Measurements from ENCODE around the gene IFIT2. TPM values are rescaled to one million over a fixed set of nuclear protein-coding genes. Genes with fewer than 3 reads are reported as not detected.

The IFIT2 gene
- total and polyA plus RNA-seq, 3 experiments from 2014 or later = 1.3 to 7.1 (median 1.5) TPM

GRCh38 chr10:89258881-89259280 is 43.0 kb upstream of the IFIT2 start:
- Mint-ChIP-seq H3K27ac (no peak overlapping the region), H3K4me3 (no peak overlapping the region), H3K4me1 (peaks cover 0 to 3% (median 3%) of the 10 kb centered on the region in 3 donors), H3K27me3 (peaks cover 0 to 18% of the 10 kb centered on the region in 2 donors), H3K9me3 (peaks cover 0 to 5% (median 0%) of the 10 kb centered on the region in 5 donors), H3K36me3 (peaks cover 0 to 5% (median 0%) of the 10 kb centered on the region in 3 donors)
- DNase-seq = no peak
- Histone ChIP-seq H3K9me3 (ENCODE audit: low read length) (no peaks in the 10 kb centered on the region), H3K36me3 (ENCODE audit: insufficient read depth, low read length) (no peaks in the 10 kb centered on the region), H3K27ac (ENCODE audit: low read depth, low read length) (no peak overlapping the region), H3K4me3 (ENCODE audit: low read length) (no peak overlapping the region), H3K4me1 (ENCODE audit: insufficient read depth, low read length) (no peaks in the 10 kb centered on the region), H3K27me3 (ENCODE audit: insufficient read depth, low read length, poor library complexity, severe bottlenecking) (no peaks in the 10 kb centered on the region)
- CTCF ChIA-PET = no interaction called here
- POLR2A ChIA-PET = no interaction called here

DNA sequence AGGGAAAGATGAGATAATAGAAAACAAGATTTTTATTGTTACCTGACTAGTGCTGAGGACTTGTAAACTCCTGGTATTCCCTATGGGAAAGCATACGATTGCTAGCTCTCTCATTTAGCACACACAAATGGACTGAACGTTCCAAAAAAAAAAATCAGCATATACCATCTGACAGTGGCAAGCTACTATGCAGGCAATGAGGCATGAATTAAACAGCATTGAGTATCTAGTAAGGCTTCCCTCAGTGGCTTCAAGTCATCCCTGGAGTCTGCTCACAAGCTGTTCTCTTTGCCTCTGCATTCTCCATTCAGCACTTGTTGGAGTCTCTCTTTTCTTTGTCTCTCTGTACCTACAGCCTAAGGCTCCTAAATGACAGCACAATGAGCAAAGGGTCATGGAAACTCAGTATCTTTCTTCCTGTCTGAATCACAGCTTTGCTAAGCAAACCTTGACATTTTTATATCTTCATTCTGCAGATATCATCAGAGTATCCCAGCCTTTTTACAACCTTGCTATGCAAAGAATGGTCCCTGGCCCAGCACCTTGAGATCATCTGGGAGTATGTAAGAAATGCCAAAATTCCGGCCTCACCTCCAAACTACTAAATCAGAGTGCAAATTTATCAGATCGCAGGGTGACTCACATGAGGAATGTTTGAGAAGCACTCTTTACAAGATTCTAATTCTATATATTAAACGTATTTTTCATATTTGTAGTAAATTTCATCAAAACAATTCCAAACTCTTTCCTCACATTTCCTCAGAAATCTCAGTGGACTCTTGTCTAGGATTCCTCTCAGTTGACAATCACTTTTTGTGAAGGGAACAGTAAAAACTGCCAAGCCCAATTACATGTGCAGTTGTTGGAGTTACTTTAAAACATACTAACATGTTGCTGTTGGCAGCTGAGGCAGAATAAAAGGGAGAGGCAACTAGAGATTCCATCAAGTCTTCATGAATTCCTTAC is 39.5 kb upstream of the IFIT2 start:
- Mint-ChIP-seq H3K4me1 (peaks cover 0 to 3% (median 3%) of the 10 kb centered on the region in 3 donors), H3K4me3 (no peak overlapping the region), H3K27me3 (peaks cover 2 to 19% of the 10 kb centered on the region in 2 donors), H3K9me3 (no peaks in the 10 kb centered on the region), H3K36me3 (no peaks in the 10 kb centered on the region), H3K27ac (no peak overlapping the region)
- H3K36me3 ChIP-seq (ENCODE audit: insufficient read depth, low read length) = no peaks in the 10 kb centered on the region
- no peaks in the 10 kb centered on the region for H3K4me1 ChIP-seq (ENCODE audit: insufficient read depth, low read length)
- no peak overlapping the region for H3K27ac ChIP-seq (ENCODE audit: low read depth, low read length)
- CTCF ChIA-PET = interaction anchor here (1.4 kb wide), 1 partner anchor 301 kb away, joined by 3 read pairs; no protein-coding TSS in a partner anchor
- DNase-seq = no peak
- POLR2A ChIA-PET = no interaction called here
- H3K27me3 ChIP-seq (ENCODE audit: insufficient read depth, low read length, poor library complexity, severe bottlenecking) = no peaks in the 10 kb centered on the region
- H3K9me3 ChIP-seq (ENCODE audit: low read length) = no peaks in the 10 kb centered on the region
- no peak overlapping the region for H3K4me3 ChIP-seq (ENCODE audit: low read length)

DNA sequence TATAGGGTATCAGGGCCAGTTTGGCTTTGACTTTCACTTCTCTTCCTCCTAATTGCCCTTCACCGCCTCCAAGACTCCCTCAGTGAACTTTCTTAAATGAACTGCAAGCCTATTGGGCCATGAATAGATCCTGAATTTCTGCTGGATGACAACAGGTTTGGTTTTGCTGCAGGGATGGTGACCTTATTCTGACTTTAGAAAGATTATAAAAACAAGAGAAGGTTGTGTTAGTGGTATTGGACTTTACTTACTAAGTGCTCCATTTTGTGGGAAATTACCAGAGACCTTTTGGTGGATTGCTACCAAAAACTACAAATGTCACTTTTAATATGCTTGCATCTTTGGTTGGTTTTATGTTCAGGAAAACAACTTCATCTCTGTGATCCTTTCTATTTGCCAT is 38.8 kb upstream of the IFIT2 start:
- DNase-seq = no peak
- H3K36me3 ChIP-seq (ENCODE audit: insufficient read depth, low read length) = no peaks in the 10 kb centered on the region
- peaks cover 2 to 17% of the 10 kb centered on the region in 2 donors for H3K27me3 Mint-ChIP-seq
- H3K4me1 Mint-ChIP-seq = peaks cover 0 to 3% (median 3%) of the 10 kb centered on the region in 3 donors
- no peak overlapping the region for H3K27ac Mint-ChIP-seq
- ChIA-PET CTCF (interaction anchor here (1.4 to 1.5 kb wide), 2 partner anchors 107 to 300 kb away, joined by 3 read pairs; no protein-coding TSS in a partner anchor), POLR2A (no interaction called here)
- H3K9me3 ChIP-seq (ENCODE audit: low read length) = no peaks in the 10 kb centered on the region
- H3K27ac ChIP-seq (ENCODE audit: low read depth, low read length) = no peak overlapping the region
- H3K9me3 Mint-ChIP-seq = no peaks in the 10 kb centered on the region
- H3K4me3 Mint-ChIP-seq = no peak overlapping the region
- H3K4me3 ChIP-seq (ENCODE audit: low read length) = no peak overlapping the region
- H3K27me3 ChIP-seq (ENCODE audit: insufficient read depth, low read length, poor library complexity, severe bottlenecking) = no peaks in the 10 kb centered on the region
- no peaks in the 10 kb centered on the region for H3K4me1 ChIP-seq (ENCODE audit: insufficient read depth, low read length)
- H3K36me3 Mint-ChIP-seq = no peaks in the 10 kb centered on the region

DNA sequence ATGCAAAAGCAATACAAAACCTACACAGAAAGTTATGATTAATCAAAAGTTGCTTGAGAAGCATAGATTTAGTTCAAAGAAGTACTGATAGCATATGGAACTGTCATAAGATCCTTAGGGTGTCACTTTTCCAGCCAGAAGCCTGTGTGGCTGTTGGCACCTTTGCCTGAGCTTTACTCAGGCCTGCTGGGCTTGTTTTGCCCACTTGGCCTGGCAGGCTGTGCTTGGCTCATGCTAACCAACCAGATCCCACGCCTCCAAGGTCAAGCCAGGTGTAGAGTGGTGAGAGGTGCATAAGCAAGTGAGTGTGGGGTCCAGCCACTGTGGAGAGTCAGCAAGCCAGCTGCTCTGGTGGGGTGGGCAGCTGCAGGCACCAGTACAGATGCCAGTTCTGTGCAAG is 38.3 kb upstream of the IFIT2 start:
- Histone ChIP-seq H3K4me1 (ENCODE audit: insufficient read depth, low read length) (no peaks in the 10 kb centered on the region), H3K27ac (ENCODE audit: low read depth, low read length) (no peak overlapping the region)

GRCh38 chr10:89266721-89267453 is 35.0 kb upstream of the IFIT2 start:
- no peaks in the 10 kb centered on the region for H3K4me1 Mint-ChIP-seq
- ChIA-PET POLR2A (no interaction called here), CTCF (no interaction called here)
- H3K27ac Mint-ChIP-seq = no peak overlapping the region
- H3K4me3 Mint-ChIP-seq = no peak overlapping the region
- H3K9me3 ChIP-seq (ENCODE audit: low read length) = no peaks in the 10 kb centered on the region
- no peaks in the 10 kb centered on the region for H3K36me3 Mint-ChIP-seq
- H3K4me1 ChIP-seq (ENCODE audit: insufficient read depth, low read length) = no peaks in the 10 kb centered on the region
- H3K27ac ChIP-seq (ENCODE audit: low read depth, low read length) = no peak overlapping the region
- DNase-seq = no peak
- H3K36me3 ChIP-seq (ENCODE audit: insufficient read depth, low read length) = no peaks in the 10 kb centered on the region
- H3K4me3 ChIP-seq (ENCODE audit: low read length) = no peak overlapping the region
- peaks cover 5 to 18% of the 10 kb centered on the region in 2 donors for H3K27me3 Mint-ChIP-seq
- no peaks in the 10 kb centered on the region for H3K27me3 ChIP-seq (ENCODE audit: insufficient read depth, low read length, poor library complexity, severe bottlenecking)
- H3K9me3 Mint-ChIP-seq = no peaks in the 10 kb centered on the region

More for the DNA sequence above, 38.3 kb upstream of the IFIT2 start:
- peaks cover 2 to 15% of the 10 kb centered on the region in 2 donors for H3K27me3 Mint-ChIP-seq
- H3K4me1 Mint-ChIP-seq = peaks cover 0 to 3% (median 3%) of the 10 kb centered on the region in 3 donors
- Histone ChIP-seq H3K9me3 (ENCODE audit: low read length) (no peaks in the 10 kb centered on the region), H3K4me3 (ENCODE audit: low read length) (no peak overlapping the region), H3K27me3 (ENCODE audit: insufficient read depth, low read length, poor library complexity, severe bottlenecking) (no peaks in the 10 kb centered on the region), H3K36me3 (ENCODE audit: insufficient read depth, low read length) (no peaks in the 10 kb centered on the region)
- no peak overlapping the region for H3K4me3 Mint-ChIP-seq
- DNase-seq = no peak
- H3K27ac Mint-ChIP-seq = no peak overlapping the region
- H3K36me3 Mint-ChIP-seq = no peaks in the 10 kb centered on the region
- CTCF ChIA-PET = interaction anchor here (1.3 to 1.5 kb wide), 3 partner anchors 38 to 299 kb away, joined by 3 read pairs; partner anchors contain the start of gene IFIT2
- POLR2A ChIA-PET = no interaction called here
- H3K9me3 Mint-ChIP-seq = no peaks in the 10 kb centered on the region

DNA sequence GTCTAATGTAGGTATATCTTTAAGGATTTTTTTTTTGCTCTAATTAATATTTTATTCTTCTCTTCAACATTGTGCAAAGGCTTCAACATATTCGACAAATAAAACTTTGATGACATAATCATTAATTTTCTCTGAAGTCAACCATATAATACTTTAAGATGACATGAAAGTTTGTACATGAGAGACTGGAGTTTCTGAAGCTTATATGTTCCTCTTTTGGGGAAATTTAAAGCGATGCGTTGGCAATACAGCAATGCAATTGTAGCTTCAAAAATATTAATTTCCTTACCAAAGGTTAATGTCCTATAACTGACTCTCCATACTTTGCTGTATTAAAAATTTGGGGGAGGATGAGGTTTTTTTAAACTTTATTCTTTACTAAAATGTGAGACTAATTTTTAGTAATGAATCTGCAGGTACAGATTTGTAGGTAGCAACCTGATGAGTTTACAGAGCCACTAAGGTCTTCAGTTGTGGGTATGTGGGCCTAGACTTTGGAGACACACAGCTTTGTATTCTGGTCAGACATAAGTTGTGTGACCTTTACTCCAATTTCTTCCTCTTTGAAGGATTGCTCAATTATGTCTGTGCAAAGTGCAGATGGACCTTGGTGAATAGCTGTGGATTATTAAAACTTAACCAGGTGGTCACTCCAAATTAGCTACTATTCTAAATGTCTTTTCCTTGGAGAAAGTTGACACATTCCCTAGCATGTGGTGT is 32.3 kb upstream of the IFIT2 start:
- Mint-ChIP-seq H3K9me3 (no peaks in the 10 kb centered on the region), H3K27me3 (peaks cover 7 to 29% of the 10 kb centered on the region in 2 donors), H3K4me1 (no peaks in the 10 kb centered on the region), H3K27ac (no peak overlapping the region), H3K36me3 (peaks cover 0 to 4% (median 0%) of the 10 kb centered on the region in 3 donors), H3K4me3 (no peak overlapping the region)
- POLR2A ChIA-PET = no interaction called here
- Histone ChIP-seq H3K27ac (ENCODE audit: low read depth, low read length) (no peak overlapping the region), H3K9me3 (ENCODE audit: low read length) (no peaks in the 10 kb centered on the region), H3K4me1 (ENCODE audit: insufficient read depth, low read length) (no peaks in the 10 kb centered on the region), H3K36me3 (ENCODE audit: insufficient read depth, low read length) (no peaks in the 10 kb centered on the region), H3K27me3 (ENCODE audit: insufficient read depth, low read length, poor library complexity, severe bottlenecking) (no peaks in the 10 kb centered on the region), H3K4me3 (ENCODE audit: low read length) (no peak overlapping the region)
- CTCF ChIA-PET = interaction anchor here (1.6 kb wide), 1 partner anchor 101 kb away, joined by 3 read pairs; no protein-coding TSS in a partner anchor
- no peak for DNase-seq

- no peaks in the 10 kb centered on the region for H3K4me1 Mint-ChIP-seq
- CTCF ChIA-PET = interaction anchor here (1.6 kb wide), 1 partner anchor 100 kb away, joined by 3 read pairs; no protein-coding TSS in a partner anchor
- no peak overlapping the region for H3K4me3 ChIP-seq (ENCODE audit: low read length)
- DNase-seq = no peak
- no peak overlapping the region for H3K4me3 Mint-ChIP-seq
- H3K27me3 Mint-ChIP-seq = peaks cover 10 to 34% of the 10 kb centered on the region in 2 donors
- no peak overlapping the region for H3K27ac ChIP-seq (ENCODE audit: low read depth, low read length)
- no peak overlapping the region for H3K27ac Mint-ChIP-seq
- POLR2A ChIA-PET = no interaction called here
- no peaks in the 10 kb centered on the region for H3K4me1 ChIP-seq (ENCODE audit: insufficient read depth, low read length)
- H3K27me3 ChIP-seq (ENCODE audit: insufficient read depth, low read length, poor library complexity, severe bottlenecking) = no peaks in the 10 kb centered on the region
- no peaks in the 10 kb centered on the region for H3K36me3 ChIP-seq (ENCODE audit: insufficient read depth, low read length)
- no peaks in the 10 kb centered on the region for H3K9me3 ChIP-seq (ENCODE audit: low read length)
- H3K9me3 Mint-ChIP-seq = no peaks in the 10 kb centered on the region
- H3K36me3 Mint-ChIP-seq = peaks cover 0 to 4% (median 0%) of the 10 kb centered on the region in 3 donors
Measured at GRCh38 chr10:89270153-89270483, 31.7 kb upstream of the IFIT2 start.

Measured in CD8-positive, alpha-beta memory T cell (primary cell).